Ovary (tissue), 3 donors: Measurements from ENCODE around the gene GBX2.

Experiments used
- EP300 ChIP-seq: sonication (generic); formaldehyde crosslinking; IDR thresholded peaks from one replicate; pipeline ENCODE4 v1.6.1; 2017; ENCODE audit warnings: antibody characterized with exemption
- POLR2A ChIP-seq: fragments of 450-650 bp; IDR thresholded peaks from one replicate; pipeline ENCODE4 v1.6.1; 2017; ENCODE audit warnings: antibody characterized with exemption, mild to moderate bottlenecking, moderate library complexity
- TF ChIP-seq, protein P1 (sequence below), 3 donors: fragments of 450-650 bp in 2 of 3; fragments of 200-600 bp in 1 of 3; IDR thresholded peaks; one replicate each; pipeline versions ENCODE4 v1.5.1 to v1.8.0; 2016 to 2022; ENCODE audit warnings: antibody characterized with exemption in 3 of 3, mild to moderate bottlenecking in 1 of 3
- donor health status: DM: no; HTN: no; CAD: no.

DNA sequence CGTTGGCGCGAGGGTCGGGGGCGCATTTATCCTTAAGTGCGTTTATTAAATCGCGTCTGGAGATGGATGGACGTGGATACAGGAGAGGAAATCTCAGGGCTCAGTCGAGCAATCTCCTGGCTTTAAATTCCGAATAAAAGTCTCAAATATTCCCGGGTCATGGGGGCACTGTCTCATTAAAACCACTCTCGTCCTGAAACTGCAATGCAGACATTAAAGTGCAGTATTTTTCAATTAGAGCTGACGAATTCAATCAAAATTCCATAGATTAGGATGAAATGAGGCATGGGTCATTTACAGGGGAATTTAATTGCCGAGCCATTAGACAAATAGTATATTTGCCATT, 10.7 kb upstream of the GBX2 start:
- TF ChIP-seq, protein P1, sequence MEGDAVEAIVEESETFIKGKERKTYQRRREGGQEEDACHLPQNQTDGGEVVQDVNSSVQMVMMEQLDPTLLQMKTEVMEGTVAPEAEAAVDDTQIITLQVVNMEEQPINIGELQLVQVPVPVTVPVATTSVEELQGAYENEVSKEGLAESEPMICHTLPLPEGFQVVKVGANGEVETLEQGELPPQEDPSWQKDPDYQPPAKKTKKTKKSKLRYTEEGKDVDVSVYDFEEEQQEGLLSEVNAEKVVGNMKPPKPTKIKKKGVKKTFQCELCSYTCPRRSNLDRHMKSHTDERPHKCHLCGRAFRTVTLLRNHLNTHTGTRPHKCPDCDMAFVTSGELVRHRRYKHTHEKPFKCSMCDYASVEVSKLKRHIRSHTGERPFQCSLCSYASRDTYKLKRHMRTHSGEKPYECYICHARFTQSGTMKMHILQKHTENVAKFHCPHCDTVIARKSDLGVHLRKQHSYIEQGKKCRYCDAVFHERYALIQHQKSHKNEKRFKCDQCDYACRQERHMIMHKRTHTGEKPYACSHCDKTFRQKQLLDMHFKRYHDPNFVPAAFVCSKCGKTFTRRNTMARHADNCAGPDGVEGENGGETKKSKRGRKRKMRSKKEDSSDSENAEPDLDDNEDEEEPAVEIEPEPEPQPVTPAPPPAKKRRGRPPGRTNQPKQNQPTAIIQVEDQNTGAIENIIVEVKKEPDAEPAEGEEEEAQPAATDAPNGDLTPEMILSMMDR (IDR thresholded peaks at IDR 0.05), result no peak
- TF ChIP-seq POLR2A (no peak), EP300 (no peak)
